ENCODE results near the gene SRP68.

SRP68 gene

DNA sequence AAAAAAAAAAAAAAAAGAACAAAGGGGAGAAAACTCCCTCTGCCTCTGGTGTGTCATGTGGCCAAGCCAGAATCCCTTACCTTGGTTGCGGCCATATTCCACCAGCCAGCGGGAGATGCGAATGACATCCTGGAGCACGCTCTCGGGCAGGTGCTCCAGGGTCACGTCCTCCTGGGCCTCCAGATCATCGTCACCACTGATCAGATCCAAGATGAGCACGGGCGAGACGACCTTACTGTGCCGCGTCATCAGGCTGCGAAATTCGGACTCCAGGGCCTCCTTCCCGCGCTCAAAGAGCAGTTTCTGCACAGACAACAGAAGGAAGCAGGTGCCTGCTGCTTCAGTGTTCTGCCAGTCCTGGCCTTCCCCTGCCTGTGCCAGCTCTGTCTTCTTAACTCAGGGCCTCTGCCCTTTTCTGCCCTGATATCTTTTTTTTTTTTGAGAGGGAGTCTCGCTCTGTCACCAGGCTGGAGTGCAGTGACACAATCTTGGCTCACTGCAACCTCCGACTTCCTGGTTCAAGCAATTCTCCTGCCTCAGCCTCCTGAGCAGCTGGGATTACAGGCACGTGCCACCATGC, 25.5 kb upstream of the SRP68 start:
- TF ChIP-seq GATA1 (IDR thresholded peaks at IDR 0.05; ENCODE audit: low read depth, low read length): no peak
- no peak for TF ChIP-seq POLR2A (IDR thresholded peaks at IDR 0.05; ENCODE audit: low read length)
- DNase-seq: no peak

GRCh38 chr17:76095943-76096342, 23.6 kb upstream of the SRP68 start:
- no peak for DNase-seq
- TF ChIP-seq POLR2A (IDR thresholded peaks at IDR 0.05; ENCODE audit: low read length) (no peak), GATA1 (IDR thresholded peaks at IDR 0.05; ENCODE audit: low read depth, low read length) (no peak)

- no peak for DNase-seq
Measured at GRCh38 chr17:76094046-76094445, 21.7 kb upstream of the SRP68 start.

GRCh38 chr17:76092526-76093413, 20.5 kb upstream of the SRP68 start:
- TF ChIP-seq GATA1 (IDR thresholded peaks at IDR 0.05; ENCODE audit: low read depth, low read length) (no peak), POLR2A (IDR thresholded peaks at IDR 0.05; ENCODE audit: low read length) (no peak)
- DNase-seq: no peak

More at GRCh38 chr17:76094046-76094445, 21.7 kb upstream of the SRP68 start:
- TF ChIP-seq POLR2A (IDR thresholded peaks at IDR 0.05; ENCODE audit: low read length): no peak
- no peak for TF ChIP-seq GATA1 (IDR thresholded peaks at IDR 0.05; ENCODE audit: low read depth, low read length)

GRCh38 chr17:76091526-76092286, 19.4 kb upstream of the SRP68 start:
- no peak for DNase-seq

GRCh38 chr17:76090517-76091129, 18.3 kb upstream of the SRP68 start:
- no peak for TF ChIP-seq GATA1 (IDR thresholded peaks at IDR 0.05; ENCODE audit: low read depth, low read length)
- no peak for TF ChIP-seq POLR2A (IDR thresholded peaks at IDR 0.05; ENCODE audit: low read length)
- no peak for DNase-seq

More at GRCh38 chr17:76091526-76092286, 19.4 kb upstream of the SRP68 start:
- TF ChIP-seq POLR2A (IDR thresholded peaks at IDR 0.05; ENCODE audit: low read length) (no peak), GATA1 (IDR thresholded peaks at IDR 0.05; ENCODE audit: low read depth, low read length) (no peak)

GRCh38 chr17:76089680-76090516, 17.6 kb upstream of the SRP68 start:
- no peak for DNase-seq
- no peak for TF ChIP-seq POLR2A (IDR thresholded peaks at IDR 0.05; ENCODE audit: low read length)
- TF ChIP-seq GATA1 (IDR thresholded peaks at IDR 0.05; ENCODE audit: low read depth, low read length): no peak

DNA sequence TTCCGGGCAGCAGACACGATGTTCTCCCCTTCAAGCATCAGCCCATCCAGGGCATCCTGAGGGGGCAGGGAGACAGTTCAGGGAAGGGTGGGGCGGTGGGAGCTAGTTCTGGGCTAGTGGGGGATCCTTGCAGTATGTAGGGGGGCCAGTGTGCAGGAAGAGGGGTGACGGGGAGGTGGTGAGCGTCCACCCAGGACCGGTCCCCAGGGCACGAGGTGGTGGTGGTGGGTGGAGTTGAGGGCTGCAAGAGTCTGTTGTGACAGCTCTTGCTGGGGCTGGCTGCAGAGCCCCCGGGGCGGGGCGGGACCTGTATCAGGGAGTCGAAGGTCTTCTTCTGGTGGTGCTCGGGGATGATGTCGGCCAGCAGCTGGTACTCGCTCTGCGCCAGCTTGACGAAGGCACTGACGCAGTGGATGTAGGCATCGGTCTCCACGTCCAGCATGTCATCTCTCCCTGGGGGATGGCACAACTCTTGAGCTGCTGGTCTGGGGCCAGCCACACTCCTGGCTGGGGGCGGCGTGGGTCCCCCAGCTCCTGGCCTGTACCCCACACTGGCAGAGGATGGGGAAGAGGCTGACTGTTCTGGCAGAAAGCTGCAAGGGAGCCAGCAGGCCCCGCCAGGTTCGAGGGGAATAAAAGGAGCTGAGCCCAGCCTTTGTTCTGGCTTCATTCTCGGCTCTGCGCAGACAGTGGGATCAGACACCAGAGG, 16.7 kb upstream of the SRP68 start:
- no peak for TF ChIP-seq POLR2A (IDR thresholded peaks at IDR 0.05; ENCODE audit: low read length)
- no peak for TF ChIP-seq GATA1 (IDR thresholded peaks at IDR 0.05; ENCODE audit: low read depth, low read length)
- DNase-seq: no peak

GRCh38 chr17:76088041-76088867, 15.9 kb upstream of the SRP68 start:
- TF ChIP-seq POLR2A (IDR thresholded peaks at IDR 0.05; ENCODE audit: low read length) (no peak), GATA1 (IDR thresholded peaks at IDR 0.05; ENCODE audit: low read depth, low read length) (no peak)
- no peak for DNase-seq

- DNase-seq: no peak
- TF ChIP-seq GATA1 (IDR thresholded peaks at IDR 0.05; ENCODE audit: low read depth, low read length) (no peak), POLR2A (IDR thresholded peaks at IDR 0.05; ENCODE audit: low read length) (no peak)
Measured at GRCh38 chr17:76087531-76087930, 15.2 kb upstream of the SRP68 start.

- no peak for DNase-seq
- no peak for TF ChIP-seq GATA1 (IDR thresholded peaks at IDR 0.05; ENCODE audit: low read depth, low read length)
- no peak for TF ChIP-seq POLR2A (IDR thresholded peaks at IDR 0.05; ENCODE audit: low read length)
Measured at GRCh38 chr17:76086384-76086783, 14.1 kb upstream of the SRP68 start.

Measured in erythroblast (primary cell).